GM12873 (cell line): ENCODE data around the gene CRLF1.

ENCODE experiments used
- TF ChIP-seq, protein P1 (sequence below): IDR thresholded peaks from 2 replicates; pipeline ENCODE4 v1.5.1; 2012; ENCODE audit warnings: low read depth, mild to moderate bottlenecking, moderate library complexity, low read length, control low read depth; ENCODE audit not compliant: insufficient read depth; ENCODE audit errors: missing control alignments

CRLF1 gene

DNA sequence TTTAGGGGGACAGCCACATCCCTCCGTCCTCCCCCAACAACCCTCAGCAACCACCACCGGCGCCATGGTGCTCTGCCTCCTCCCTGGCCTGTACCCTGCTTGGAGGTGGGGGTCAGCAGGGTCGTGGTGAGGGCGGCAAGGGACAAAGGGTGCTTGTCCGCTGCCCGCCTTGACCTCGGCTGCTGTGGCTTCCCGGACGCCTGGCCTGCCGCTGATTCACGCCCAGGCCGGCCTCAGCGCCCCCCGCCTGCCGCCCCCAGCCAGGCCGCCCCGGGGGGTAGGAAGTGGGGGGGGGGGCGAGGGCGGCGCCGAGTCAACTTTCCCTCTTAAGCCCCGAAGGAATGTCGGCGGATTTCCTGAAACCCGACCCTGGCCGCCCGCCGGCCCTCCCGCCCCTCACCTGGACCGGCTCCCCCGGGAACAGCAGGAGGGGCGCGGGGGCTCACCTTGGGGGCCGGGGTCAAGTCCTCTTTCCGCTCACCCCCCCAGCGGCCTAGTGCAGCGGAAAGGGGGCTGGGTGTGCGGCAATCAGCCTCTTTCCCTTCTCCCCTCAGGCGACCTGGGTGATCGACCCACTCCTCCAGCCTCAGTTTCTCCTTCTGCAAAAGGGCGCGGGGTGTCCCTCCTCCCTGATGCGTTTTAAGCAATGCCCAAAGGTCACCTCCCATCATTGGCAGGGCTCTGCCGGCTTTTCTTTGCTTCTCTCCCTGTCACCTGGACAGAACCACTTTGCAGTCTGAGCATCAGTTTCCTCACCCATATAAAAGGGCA lies 4.1 kb upstream of the CRLF1 start:
- TF ChIP-seq, protein P1, sequence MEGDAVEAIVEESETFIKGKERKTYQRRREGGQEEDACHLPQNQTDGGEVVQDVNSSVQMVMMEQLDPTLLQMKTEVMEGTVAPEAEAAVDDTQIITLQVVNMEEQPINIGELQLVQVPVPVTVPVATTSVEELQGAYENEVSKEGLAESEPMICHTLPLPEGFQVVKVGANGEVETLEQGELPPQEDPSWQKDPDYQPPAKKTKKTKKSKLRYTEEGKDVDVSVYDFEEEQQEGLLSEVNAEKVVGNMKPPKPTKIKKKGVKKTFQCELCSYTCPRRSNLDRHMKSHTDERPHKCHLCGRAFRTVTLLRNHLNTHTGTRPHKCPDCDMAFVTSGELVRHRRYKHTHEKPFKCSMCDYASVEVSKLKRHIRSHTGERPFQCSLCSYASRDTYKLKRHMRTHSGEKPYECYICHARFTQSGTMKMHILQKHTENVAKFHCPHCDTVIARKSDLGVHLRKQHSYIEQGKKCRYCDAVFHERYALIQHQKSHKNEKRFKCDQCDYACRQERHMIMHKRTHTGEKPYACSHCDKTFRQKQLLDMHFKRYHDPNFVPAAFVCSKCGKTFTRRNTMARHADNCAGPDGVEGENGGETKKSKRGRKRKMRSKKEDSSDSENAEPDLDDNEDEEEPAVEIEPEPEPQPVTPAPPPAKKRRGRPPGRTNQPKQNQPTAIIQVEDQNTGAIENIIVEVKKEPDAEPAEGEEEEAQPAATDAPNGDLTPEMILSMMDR, result no peak

DNA sequence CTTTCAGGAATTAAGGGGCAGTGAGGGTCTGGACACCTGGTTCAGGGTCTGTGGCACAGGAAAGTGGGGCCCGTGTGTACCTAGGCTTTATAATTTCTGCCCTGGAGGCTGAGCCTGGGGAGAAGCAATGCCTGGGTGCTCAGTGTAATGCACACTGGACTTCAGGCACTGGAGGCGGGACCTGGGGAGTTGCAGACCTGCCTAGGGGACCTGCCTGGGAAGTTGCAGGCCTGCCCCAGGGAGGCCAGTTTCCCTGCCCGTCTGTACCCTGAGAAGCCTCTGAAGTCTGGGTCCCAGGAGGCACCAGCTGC lies 3.6 kb upstream of the CRLF1 start:
- TF ChIP-seq, protein P1, result no peak

DNA sequence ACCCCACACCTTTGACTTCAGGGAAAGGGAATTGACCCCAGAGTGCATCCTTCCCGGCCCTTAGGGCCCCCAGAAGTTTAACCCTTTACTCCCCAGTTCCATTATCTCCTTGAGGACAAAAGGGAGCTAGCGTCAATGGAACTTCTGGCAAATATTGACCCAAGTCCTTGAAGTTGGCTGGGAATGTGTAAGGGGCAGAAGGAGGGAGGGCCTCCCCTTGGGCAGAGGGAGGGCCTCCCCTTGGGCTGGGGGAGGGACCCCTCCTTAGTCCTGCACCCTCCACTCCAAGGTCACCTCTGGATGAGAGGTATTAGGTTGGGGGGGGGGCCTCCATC lies 3.1 kb upstream of the CRLF1 start:
- TF ChIP-seq, protein P1, result no peak

DNA sequence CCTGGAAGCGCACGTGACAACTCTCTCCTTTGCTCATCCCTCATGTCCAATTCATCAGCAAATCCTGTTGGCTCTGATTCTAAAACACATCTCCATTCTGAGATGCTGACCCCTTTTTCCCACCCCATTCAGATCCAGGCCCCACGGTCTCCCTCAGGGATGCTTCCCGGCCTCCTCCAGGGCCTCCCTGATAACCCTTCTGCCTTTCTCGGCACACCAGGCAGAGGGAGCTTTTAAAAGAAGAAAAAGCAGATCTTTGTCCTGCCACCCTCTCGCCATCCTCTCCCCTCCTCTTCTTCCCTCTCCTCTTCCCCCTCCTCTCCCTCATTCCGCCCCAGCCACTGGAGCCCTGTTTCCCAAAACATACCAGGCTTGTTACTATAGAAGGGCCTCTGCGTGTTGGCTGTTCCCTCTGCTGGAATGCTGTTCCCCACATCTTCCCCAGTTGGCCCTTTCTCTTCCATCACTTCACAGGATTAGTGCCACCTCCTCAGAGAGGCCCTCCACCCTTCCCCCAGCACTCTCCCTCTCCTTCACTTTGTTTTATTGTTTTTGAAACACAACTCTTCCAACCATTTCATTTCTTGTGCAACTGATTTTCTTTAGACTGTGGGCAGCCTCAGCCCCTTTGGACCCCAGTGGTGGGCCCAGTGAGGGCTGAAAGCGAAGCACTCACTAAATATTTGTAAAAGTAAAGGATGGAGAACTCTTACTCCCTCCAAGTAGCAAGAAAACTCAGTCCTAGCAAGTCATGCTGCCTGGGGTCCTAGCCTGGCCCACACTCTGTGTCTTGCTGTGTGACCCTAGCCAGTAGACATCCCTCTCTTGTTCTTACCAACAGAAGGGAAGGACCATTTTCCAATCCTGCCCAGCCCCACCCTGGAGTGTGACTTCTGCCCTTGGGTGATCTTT lies 2.5 kb upstream of the CRLF1 start:
- TF ChIP-seq, protein P1, result no peak

DNA sequence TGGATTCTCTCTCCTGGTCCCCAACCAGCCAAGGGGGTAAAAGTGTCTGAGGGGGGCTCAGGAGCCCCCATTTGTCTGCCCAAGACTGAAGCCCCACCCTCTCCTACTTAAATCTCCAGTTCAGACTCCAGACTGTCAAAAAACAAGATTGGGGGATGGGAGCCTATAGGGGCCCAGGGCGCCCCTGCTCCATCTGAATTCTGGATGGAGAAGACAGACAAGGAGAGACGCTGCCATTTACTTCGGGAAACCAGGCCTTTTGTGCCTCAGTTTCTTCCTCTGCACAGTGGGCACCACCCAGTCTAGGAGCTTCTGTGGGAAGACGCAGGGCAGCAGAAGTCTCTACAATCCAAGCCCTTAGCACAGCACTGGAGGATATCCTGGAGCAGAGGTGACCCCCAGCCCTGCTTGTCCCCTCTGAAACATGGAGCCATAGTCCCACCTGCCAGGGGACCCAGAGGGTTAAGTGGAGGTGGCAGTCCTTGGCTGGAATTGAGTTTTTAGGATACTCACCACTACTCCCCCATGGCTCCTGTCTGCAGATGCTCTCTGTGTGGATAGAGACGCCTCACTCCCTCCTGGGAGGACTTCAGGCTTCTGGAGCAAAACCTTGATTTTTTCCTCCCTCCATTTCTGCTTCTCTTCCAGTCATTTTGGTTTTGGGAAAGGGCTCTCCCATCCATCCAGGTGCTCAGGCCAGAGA lies 1.7 kb upstream of the CRLF1 start:
- TF ChIP-seq, protein P1, result no peak

DNA sequence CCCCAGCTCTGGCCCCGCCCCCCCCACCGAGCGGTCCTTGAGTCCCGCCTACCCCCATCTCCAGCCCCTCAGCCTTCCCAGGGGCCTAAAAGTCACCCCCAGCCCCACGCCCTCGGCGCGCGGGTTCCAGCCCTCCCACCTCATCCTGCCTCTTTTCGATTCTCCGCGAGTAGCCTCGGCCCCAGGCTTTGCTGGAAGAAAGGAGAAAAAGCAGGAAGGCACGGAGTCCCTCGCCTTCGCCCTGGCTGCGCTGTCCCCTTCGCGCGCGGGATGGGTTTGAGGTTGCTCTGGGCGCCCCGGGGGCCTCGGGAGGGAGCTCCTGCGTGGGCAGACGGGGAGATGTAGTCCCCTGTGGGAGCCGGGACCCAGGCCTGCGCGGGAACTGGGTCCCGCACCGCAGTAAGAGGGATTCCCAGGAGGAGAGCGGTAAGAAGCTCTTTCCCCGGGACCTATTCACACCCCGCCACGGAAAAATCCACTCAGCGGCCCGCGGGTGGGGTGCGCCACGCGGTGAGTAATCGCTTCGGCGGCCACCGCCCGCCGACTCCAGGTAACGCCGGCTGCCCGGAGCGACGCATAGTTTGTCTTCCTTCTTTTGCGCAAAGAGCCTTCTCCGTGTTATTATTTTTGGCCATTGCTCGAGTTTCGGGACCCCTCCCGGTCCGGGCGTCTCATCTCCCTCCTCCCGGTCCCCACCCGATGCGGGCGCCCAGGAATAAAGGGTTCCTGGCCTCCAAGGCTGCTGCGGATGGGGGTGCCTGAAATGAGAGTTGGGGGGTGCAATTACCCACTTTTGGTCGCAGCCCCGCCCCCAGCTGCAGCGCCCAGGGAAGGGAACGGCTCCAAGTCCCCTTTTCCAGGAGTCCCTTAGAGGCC lies 865 bp upstream of the CRLF1 start:
- TF ChIP-seq, protein P1, result no peak
